HepG2 (cell line): ENCODE data around the gene SLC16A3. TPM values are rescaled to one million over a fixed set of nuclear protein-coding genes. Genes with fewer than 3 reads are reported as not detected.
A peak's percentile ranks its signal among the peaks of the same experiment; 100 is the strongest.

ENCODE experiments used
- ATF7 ChIP-seq, 2 experiments: fragments of 450-650 bp in 1 of 2; sonication (generic) in 1 of 2; formaldehyde crosslinking in 1 of 2; IDR thresholded peaks; 2 replicates each; pipeline versions ENCODE4 v1.4.0 to v1.6.1; 2016 to 2020; ENCODE audit warnings: antibody characterized with exemption in 1 of 2, mild to moderate bottlenecking in 1 of 2, missing genetic modification reagents in 1 of 2
- ATM ChIP-seq: fragments of 450-650 bp; IDR thresholded peaks from 2 replicates; pipeline ENCODE4 v1.7.1; 2017; ENCODE audit warnings: mild to moderate bottlenecking, borderline replicate concordance
- ATRX ChIP-seq: sonication (generic); formaldehyde crosslinking; IDR thresholded peaks from 2 replicates; pipeline ENCODE4 v1.4.0; 2020; ENCODE audit warnings: missing genetic modification reagents, borderline replicate concordance
- CC2D1A ChIP-seq: sonication (generic); formaldehyde crosslinking; IDR thresholded peaks from 2 replicates; pipeline ENCODE4 v1.8.1; 2023; ENCODE audit warnings: mild to moderate bottlenecking, missing genetic modification reagents
- ETV6 ChIP-seq: sonication (generic); formaldehyde crosslinking; conservative IDR thresholded peaks from 2 replicates; pipeline ENCODE4 v1.4.0; 2020; ENCODE audit warnings: missing genetic modification reagents
- FOXO4 ChIP-seq: sonication (generic); formaldehyde crosslinking; conservative IDR thresholded peaks from 2 replicates; pipeline ENCODE4 v1.8.1; 2023; ENCODE audit warnings: missing genetic modification reagents
- GATAD2A ChIP-seq: IDR thresholded peaks from 2 replicates; pipeline ENCODE4 v1.6.1; 2016
- HMG20B ChIP-seq: conservative IDR thresholded peaks from 2 replicates; pipeline ENCODE4 v1.6.1; 2016; ENCODE audit warnings: missing genetic modification reagents, missing compliant biosample characterization
- KAT7 ChIP-seq: IDR thresholded peaks from 2 replicates; pipeline ENCODE4 v1.6.1; 2018; ENCODE audit warnings: borderline replicate concordance, missing compliant biosample characterization
- MAFF ChIP-seq: IDR thresholded peaks from 2 replicates; pipeline ENCODE4 v1.6.1; 2011; ENCODE audit warnings: low read depth, low read length, improper control_type of control experiment
- NR2F2 ChIP-seq: IDR thresholded peaks from 2 replicates; pipeline ENCODE4 v1.6.1; 2012; ENCODE audit warnings: low read depth, inconsistent platforms, borderline replicate concordance
- SKIL ChIP-seq: sonication (generic); formaldehyde crosslinking; IDR thresholded peaks from 2 replicates; pipeline ENCODE4 v1.8.0; 2022; ENCODE audit warnings: missing genetic modification reagents, mild to moderate bottlenecking, moderate library complexity, borderline replicate concordance
- SMARCE1 ChIP-seq: fragments of 450-650 bp; IDR thresholded peaks from 2 replicates; pipeline ENCODE4 v1.6.1; 2017; ENCODE audit warnings: borderline replicate concordance
- SOX13 ChIP-seq, 3 experiments: fragments of 450-650 bp in 1 of 3; sonication (generic) in 1 of 3; formaldehyde crosslinking in 1 of 3; IDR thresholded peaks in 2 of 3; conservative IDR thresholded peaks in 1 of 3; 2 replicates each; pipeline versions ENCODE4 v1.5.0 to v1.6.1; 2016 to 2020; ENCODE audit warnings: antibody characterized with exemption in 1 of 3, mild to moderate bottlenecking in 1 of 3, missing compliant biosample characterization in 1 of 3, missing genetic modification reagents in 1 of 3, moderate library complexity in 1 of 3
- ZNF20 ChIP-seq: sonication (generic); formaldehyde crosslinking; IDR thresholded peaks from 2 replicates; pipeline ENCODE4 v1.4.0; 2020; ENCODE audit warnings: mild to moderate bottlenecking, moderate library complexity, missing genetic modification reagents
- ZNF225 ChIP-seq: sonication (generic); formaldehyde crosslinking; IDR thresholded peaks from 2 replicates; pipeline ENCODE4 v1.4.0; 2020; ENCODE audit warnings: mild to moderate bottlenecking, missing genetic modification reagents
- ZNF496 ChIP-seq: sonication (generic); formaldehyde crosslinking; IDR thresholded peaks from 2 replicates; pipeline ENCODE4 v1.8.1; 2023; ENCODE audit warnings: mild to moderate bottlenecking, moderate library complexity, missing genetic modification reagents; ENCODE audit not compliant: insufficient replicate concordance
- ZNF572 ChIP-seq: sonication (generic); formaldehyde crosslinking; IDR thresholded peaks from 2 replicates; pipeline ENCODE4 v1.5.1; 2020; ENCODE audit warnings: mild to moderate bottlenecking, missing genetic modification reagents
- ZNF619 ChIP-seq: sonication (generic); formaldehyde crosslinking; IDR thresholded peaks from 2 replicates; pipeline ENCODE4 v1.4.0; 2020; ENCODE audit warnings: mild to moderate bottlenecking, missing genetic modification reagents
- ZNF75D ChIP-seq: sonication (generic); formaldehyde crosslinking; IDR thresholded peaks from 2 replicates; pipeline ENCODE4 v1.8.1; 2023; ENCODE audit warnings: missing genetic modification reagents, mild to moderate bottlenecking, borderline replicate concordance
- polyA plus RNA-seq, 8 experiments: library from polyadenylated mRNA; depleted of rRNA in 3 of 8; stranded (reverse) in 7 of 8; unstranded in 1 of 8; fragments of >200 nt; fragmentation: Illumina TruSeq in 4 of 8; extraction: Trizol in 4 of 8; gene quantifications; 2 replicates each; pipeline versions ENCODE4 v1.2.1 to v1.2.3, GENCODE V29; 2011 to 2016; ENCODE audit warnings: low read depth in 4 of 8, missing spikeins in 1 of 8, mixed read lengths in 1 of 8; ENCODE audit not compliant: insufficient read depth in 1 of 8
- total RNA-seq, 5 experiments: library from RNA; depleted of rRNA; stranded (reverse); fragments of >200 nt; fragmentation: Illumina TruSeq; extraction: Trizol; gene quantifications; 2 replicates each; pipeline ENCODE4 v1.2.3, GENCODE V29; 2016; ENCODE audit warnings: low read depth in 1 of 5
- TF ChIP-seq, protein P1 (sequence below): sonication (generic); formaldehyde crosslinking; IDR thresholded peaks from 2 replicates; pipeline ENCODE4 v1.4.0; 2020; ENCODE audit warnings: mild to moderate bottlenecking, missing genetic modification reagents

Gene SLC16A3
- total and polyA plus RNA-seq, 2 of the 13 experiments (the other 11 are each of a cell fraction or from before 2014, with no cell fraction given) = 242 to 349 TPM

DNA sequence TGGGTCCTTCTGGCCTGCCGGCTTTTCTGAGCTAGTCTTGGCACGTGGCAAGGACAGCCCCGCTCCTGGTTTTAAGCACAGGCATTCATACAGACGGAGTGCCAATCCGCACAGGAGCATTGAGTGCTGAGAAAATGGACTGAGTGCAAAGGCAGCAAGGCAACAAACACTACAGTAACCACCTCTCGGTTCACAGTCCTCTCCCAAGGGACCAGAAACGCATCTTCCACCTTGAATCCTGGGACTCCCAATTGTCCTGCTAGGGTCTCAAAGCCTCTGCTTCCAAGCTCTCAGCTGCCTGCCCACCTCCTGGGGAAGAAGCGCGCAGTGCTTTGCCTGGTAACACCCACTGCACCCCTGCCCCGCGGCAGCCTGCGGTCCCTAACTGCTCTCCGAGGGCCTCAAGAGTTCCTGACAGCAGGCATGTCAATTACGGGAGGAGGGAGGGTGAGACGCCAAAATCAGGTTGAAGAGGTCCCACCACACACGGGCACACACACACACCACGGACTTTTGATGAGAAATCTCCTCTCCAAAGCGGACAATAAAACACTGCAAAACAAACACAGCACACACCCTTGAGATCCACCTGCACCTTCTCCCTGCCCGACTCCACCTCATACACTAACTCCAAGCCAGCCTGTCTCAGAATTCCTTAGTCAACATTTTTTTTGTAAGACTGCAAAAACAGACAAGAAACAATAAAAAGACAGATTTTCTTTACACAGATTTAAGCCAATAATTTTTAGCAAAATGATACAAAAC lies 15.0 kb downstream of the SLC16A3 start (continued):
- TF ChIP-seq, protein P1, sequence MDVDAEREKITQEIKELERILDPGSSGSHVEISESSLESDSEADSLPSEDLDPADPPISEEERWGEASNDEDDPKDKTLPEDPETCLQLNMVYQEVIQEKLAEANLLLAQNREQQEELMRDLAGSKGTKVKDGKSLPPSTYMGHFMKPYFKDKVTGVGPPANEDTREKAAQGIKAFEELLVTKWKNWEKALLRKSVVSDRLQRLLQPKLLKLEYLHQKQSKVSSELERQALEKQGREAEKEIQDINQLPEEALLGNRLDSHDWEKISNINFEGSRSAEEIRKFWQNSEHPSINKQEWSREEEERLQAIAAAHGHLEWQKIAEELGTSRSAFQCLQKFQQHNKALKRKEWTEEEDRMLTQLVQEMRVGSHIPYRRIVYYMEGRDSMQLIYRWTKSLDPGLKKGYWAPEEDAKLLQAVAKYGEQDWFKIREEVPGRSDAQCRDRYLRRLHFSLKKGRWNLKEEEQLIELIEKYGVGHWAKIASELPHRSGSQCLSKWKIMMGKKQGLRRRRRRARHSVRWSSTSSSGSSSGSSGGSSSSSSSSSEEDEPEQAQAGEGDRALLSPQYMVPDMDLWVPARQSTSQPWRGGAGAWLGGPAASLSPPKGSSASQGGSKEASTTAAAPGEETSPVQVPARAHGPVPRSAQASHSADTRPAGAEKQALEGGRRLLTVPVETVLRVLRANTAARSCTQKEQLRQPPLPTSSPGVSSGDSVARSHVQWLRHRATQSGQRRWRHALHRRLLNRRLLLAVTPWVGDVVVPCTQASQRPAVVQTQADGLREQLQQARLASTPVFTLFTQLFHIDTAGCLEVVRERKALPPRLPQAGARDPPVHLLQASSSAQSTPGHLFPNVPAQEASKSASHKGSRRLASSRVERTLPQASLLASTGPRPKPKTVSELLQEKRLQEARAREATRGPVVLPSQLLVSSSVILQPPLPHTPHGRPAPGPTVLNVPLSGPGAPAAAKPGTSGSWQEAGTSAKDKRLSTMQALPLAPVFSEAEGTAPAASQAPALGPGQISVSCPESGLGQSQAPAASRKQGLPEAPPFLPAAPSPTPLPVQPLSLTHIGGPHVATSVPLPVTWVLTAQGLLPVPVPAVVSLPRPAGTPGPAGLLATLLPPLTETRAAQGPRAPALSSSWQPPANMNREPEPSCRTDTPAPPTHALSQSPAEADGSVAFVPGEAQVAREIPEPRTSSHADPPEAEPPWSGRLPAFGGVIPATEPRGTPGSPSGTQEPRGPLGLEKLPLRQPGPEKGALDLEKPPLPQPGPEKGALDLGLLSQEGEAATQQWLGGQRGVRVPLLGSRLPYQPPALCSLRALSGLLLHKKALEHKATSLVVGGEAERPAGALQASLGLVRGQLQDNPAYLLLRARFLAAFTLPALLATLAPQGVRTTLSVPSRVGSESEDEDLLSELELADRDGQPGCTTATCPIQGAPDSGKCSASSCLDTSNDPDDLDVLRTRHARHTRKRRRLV (CRISPR knock-in tag) = no peak
- no peak for TF ChIP-seq SOX13 (IDR thresholded peaks at IDR 0.05)
- TF ChIP-seq SOX13 (CRISPR knock-in tag; conservative IDR thresholded peaks at IDR 0.05 in 1 of 2, IDR thresholded peaks at IDR 0.05 in 1 of 2) = no peak
- peak; percentile 86 for TF ChIP-seq MAFF
- TF ChIP-seq HMG20B (CRISPR knock-in tag) = no peak
- no peak for TF ChIP-seq SKIL
- TF ChIP-seq ZNF619 (CRISPR knock-in tag) = no peak
- TF ChIP-seq ZNF225 (CRISPR knock-in tag) = 0 out of 2 replicates have a peak, but pooled peaks have one; percentile 7
- no peak for TF ChIP-seq GATAD2A (CRISPR knock-in tag)
- TF ChIP-seq CC2D1A (CRISPR knock-in tag) = no peak
- TF ChIP-seq ATF7 (IDR thresholded peaks at IDR 0.05) = no peak
- TF ChIP-seq ATF7 (CRISPR knock-in tag; IDR thresholded peaks at IDR 0.05) = no peak
- no peak for TF ChIP-seq NR2F2
- 0 out of 2 replicates have a peak, but pooled peaks have one; percentile 42 for TF ChIP-seq ZNF75D (CRISPR knock-in tag)
- no peak for TF ChIP-seq SMARCE1
- peak; percentile 70; the same call in 1 of the 2 replicates for TF ChIP-seq ZNF572 (CRISPR knock-in tag)
- TF ChIP-seq ATM = no peak
- no peak for TF ChIP-seq ZNF20
- TF ChIP-seq ZNF496 (CRISPR knock-in tag) = no peak
- 0 out of 2 replicates have a peak, but pooled peaks have one; percentile 16 for TF ChIP-seq KAT7 (CRISPR knock-in tag)
- TF ChIP-seq ATRX (CRISPR knock-in tag) = no peak
- no peak for TF ChIP-seq ETV6
- no peak for TF ChIP-seq FOXO4
